Midbrain (tissue), 1 donor: ENCODE results near the gene CR1.
"Not testable (repeated sequence)": the region's sequence is repeated elsewhere in the genome, so short reads cannot be mapped to it uniquely, and the experiment has no call there.

Experiments
- DNase-seq: peaks from one replicate; lab custom pipeline; 2025; lab: John Stamatoyannopoulos, UW

CR1 gene

GRCh38 chr1:207503950-207504349, 8.0 kb downstream of the CR1 start:
- DNase-seq: no peak

- no peak for DNase-seq
Observed at GRCh38 chr1:207504438-207504837, 8.5 kb downstream of the CR1 start.

DNA sequence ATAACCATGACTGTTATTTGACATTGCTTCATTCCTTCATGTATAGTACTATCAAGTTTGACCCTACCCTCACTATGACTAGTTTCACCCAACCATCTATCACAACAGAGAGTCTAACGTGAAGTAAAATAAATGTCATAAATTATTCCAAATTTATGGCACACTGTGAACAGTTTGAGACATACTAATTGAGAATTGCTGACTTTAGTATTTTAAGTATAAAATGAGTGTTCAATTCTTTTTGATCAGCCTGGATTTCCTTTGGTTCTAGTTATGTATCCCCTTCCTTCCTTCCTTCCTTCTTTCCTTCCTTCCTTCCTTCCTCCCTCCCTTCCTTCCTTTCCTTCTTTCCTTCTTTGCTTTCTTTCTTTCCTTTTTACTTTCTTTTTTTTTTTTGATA, 14.5 kb downstream of the CR1 start:
- no peak for DNase-seq

DNA sequence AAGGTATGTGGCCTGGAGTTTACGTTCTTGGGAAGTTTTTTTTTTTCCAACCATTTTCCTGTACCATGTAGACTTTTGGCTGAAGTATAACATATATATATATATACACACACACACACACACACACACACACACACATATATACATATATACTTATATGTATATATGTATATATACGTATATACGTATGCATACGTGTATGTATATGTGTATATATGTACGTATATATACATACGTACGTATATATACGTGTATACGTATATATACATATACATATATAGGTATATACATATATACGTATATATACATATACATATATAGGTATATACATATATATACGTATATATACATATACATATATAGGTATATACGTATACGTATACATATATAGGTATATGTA, 18.9 kb downstream of the CR1 start:
- DNase-seq: no peak

GRCh38 chr1:207516729-207517128, 20.8 kb downstream of the CR1 start:
- DNase-seq: no peak

DNA sequence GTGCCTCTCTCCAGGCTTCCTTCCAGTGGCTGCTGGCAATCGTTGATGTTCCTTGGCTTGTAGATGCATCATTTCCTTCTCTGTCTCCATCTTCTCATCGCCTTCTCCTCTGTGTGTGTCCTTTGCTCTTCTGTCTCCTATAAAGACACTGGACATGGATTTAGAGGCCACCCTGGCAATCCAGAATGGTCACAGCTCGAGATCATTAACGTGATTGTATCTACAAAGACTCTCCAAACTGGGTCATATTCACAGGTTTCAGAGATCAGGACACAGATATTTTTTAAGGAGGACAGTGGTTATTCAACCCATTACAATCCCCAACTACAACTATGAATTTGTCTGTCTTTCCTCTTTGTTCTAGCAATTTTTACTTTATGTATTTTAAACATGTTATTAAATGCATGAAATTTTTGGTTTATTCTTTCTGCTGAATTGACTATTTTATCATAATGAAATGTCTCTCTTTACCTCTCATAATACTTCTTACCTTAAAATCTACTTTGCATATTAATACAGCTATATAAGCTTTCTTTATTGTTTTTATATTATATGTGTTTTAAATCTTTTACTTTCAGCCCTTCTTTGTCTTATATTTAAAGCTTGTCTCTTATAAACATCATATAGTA, 22.8 kb downstream of the CR1 start:
- DNase-seq: no peak

- no peak for DNase-seq
Observed at GRCh38 chr1:207519505-207520399, 23.8 kb downstream of the CR1 start.

DNA sequence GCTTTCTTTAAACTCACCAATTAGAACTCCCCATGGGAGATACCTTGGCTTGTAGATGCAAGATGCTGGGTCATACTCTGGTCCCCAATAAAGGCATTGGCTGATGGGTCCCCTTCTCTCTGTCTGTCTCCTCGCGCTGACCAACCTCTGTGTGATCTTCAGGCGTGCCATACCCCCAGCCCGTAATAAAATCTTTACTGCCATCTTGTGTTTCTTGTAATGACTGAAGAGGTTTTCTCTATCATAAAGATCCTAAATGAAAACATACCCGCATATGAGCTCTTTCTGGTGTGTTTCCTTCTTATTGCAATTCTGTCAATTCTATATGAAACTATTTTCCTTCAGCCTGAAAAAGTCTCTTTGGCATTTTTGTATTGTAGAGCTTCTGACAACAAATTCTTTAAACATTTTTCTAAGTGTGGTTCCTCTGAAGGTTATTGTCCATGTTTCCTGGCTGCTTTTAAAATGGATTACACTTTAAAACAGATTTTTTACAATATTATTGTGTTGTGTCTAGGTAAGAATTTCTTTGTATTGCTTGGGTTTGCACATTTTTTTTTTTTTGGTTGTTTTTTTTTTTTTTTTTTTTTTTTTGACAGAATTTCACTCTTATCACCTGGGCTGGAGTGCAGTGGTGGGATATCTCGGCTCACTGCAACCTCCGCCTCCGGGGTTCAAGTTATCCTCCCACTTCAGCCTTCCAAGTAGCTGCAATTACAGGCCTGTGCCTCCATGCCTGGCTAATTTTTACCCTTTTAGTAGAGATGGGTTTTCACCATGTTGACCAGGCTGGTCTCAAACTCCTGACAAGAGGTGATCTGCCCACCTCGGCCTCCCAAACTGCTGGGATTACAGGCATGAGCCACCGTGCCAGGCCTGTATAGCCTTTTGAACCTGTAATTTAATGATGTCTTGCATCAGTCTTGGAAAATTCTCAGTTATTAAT, 24.7 kb downstream of the CR1 start:
- DNase-seq: peak; percentile 6

- not testable (repeated sequence) for DNase-seq
Observed at GRCh38 chr1:207525239-207525638, 29.3 kb downstream of the CR1 start.

GRCh38 chr1:207528401-207528800, 32.4 kb downstream of the CR1 start:
- DNase-seq: not testable (repeated sequence)

DNA sequence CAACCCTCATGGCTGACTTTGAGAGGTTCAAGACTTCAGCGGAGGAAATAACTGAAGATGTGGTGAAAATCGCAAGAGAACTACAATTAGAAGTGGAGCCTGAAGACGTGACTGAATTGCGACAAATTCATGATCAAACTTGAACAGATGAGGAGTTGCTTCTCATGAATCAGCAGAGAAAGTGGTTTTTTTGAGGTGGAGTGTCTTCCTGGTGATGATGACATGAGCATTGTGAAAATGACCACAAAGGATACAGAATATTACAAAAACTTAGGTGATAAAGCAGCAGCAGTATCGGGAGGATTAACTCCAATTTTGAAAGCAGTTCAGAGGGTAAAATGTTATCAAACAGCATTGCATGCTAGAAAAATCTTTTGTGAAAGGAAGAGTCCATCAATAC, 40.3 kb downstream of the CR1 start:
- not testable (repeated sequence) for DNase-seq

DNA sequence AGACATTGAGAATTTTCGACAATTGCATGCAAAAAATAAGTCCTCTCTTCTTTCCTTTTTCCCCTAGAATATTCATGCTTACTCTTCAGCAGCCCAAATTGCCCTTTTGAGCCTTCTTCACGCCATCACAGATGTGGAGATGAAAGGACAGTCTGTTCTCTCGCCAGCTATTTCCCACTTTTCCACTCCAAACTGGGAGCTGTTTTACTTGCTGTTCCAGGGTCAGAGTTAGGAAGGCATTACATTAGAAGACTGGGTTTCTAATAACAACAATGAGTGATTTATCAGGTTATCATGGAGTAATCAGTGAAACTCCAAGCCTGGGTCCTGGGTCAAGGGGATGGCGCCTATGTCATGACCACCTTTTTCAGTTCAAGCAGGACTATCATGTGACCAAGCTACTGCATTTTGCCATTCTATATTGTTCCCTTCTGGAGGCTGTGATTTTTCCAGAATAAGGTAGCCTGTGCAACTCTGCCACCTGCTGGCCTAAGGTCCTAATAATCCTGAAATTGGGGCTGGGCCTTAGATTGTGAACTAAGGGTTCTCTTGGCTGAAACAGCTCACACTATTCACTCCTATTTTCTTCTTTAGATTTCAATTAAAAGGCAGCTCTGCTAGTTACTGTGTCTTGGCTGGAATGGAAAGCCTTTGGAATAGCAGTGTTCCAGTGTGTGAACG, 50.9 kb downstream of the CR1 start:
- not testable (repeated sequence) for DNase-seq

DNA sequence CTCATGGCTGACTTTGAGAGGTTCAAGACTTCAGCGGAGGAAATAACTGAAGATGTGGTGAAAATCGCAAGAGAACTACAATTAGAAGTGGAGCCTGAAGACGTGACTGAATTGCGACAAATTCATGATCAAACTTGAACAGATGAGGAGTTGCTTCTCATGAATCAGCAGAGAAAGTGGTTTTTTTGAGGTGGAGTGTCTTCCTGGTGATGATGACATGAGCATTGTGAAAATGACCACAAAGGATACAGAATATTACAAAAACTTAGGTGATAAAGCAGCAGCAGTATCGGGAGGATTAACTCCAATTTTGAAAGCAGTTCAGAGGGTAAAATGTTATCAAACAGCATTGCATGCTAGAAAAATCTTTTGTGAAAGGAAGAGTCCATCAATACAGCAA, 58.9 kb downstream of the CR1 start:
- not testable (repeated sequence) for DNase-seq

DNA sequence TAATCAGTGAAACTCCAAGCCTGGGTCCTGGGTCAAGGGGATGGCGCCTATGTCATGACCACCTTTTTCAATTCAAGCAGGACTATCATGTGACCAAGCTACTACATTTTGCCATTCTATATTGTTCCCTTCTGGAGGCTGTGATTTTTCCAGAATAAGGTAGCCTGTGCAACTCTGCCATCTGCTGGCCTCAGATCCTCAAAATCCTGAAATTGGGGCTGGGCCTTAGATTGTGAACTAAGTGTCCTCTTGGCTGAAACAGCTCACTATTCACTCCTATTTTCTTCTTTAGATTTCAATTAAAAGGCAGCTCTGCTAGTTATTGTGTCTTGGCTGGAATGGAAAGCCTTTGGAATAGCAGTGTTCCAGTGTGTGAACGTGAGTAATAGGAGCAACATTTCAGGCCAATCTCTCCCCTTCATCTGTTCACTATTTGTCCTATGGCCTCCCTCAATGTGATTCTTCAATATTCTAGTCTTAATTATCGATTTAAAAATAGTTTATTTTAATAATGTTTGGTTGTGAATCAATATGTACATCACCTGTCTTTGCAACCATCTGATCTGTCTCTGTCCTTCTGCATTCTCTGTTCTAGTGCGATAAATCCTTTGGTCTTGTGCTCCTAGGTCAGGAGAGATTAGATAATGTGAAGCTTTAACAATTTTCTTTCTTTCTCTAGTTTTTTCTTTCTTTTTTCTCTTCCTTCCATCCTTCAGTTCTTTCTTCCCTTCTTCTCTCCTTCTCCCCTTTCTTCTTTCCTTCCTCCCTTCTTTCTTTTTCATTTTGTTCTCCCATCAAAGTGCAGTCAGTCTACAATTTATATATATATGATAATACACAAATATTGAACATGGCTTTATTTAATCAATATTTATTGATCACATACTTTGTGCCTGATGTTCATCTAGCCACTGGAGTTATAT, 69.8 kb downstream of the CR1 start:
- DNase-seq: peak; percentile 50

- not testable (repeated sequence) for DNase-seq
Observed at GRCh38 chr1:207571926-207572325, 76.0 kb downstream of the CR1 start.

GRCh38 chr1:207573074-207573473, 77.1 kb downstream of the CR1 start:
- DNase-seq: not testable (repeated sequence)

GRCh38 chr1:207575381-207575780, 79.4 kb downstream of the CR1 start:
- DNase-seq: not testable (repeated sequence)

GRCh38 chr1:207578796-207579435, 83.0 kb downstream of the CR1 start:
- DNase-seq: no peak

- DNase-seq: peak; percentile 75
Observed at GRCh38 chr1:207579436-207579799, 83.5 kb downstream of the CR1 start.
